GM20000 (cell line): ENCODE results near the gene GAGE10.

ENCODE experiments used
- DNase-seq: peaks from one replicate; pipeline ENCODE4 v3.0.0; 2012; ENCODE audit warnings: low spot score
- CTCF ChIP-seq: IDR thresholded peaks from 2 replicates; pipeline ENCODE4 v1.5.1; 2012; ENCODE audit warnings: mild to moderate bottlenecking, control low read depth; ENCODE audit errors: extremely low read depth, missing control alignments

Gene GAGE10

GRCh38 chrX:49277535-49277830, 26.0 kb upstream of the GAGE10 start:
- no peak for TF ChIP-seq CTCF
- no peak for DNase-seq

GRCh38 chrX:49278081-49278480, 25.4 kb upstream of the GAGE10 start:
- DNase-seq, result no peak
- no peak for TF ChIP-seq CTCF

GRCh38 chrX:49282647-49283011, 20.8 kb upstream of the GAGE10 start:
- no peak for TF ChIP-seq CTCF
- no peak for DNase-seq

- no peak for DNase-seq
- TF ChIP-seq CTCF, result no peak
These were observed 19.2 kb upstream of the GAGE10 start for GRCh38 chrX:49284212-49284611.

GRCh38 chrX:49286136-49286535, 17.3 kb upstream of the GAGE10 start:
- TF ChIP-seq CTCF, result no peak
- no peak for DNase-seq

GRCh38 chrX:49286581-49286980, 16.9 kb upstream of the GAGE10 start:
- no peak for DNase-seq
- no peak for TF ChIP-seq CTCF

- TF ChIP-seq CTCF, result no peak
- no peak for DNase-seq
These were observed 15.8 kb upstream of the GAGE10 start for GRCh38 chrX:49287665-49288064.

- no peak for TF ChIP-seq CTCF
- no peak for DNase-seq
These were observed 13.2 kb upstream of the GAGE10 start for GRCh38 chrX:49290215-49290614.
